ENCODE data around the gene PDIA2.
A peak's percentile ranks its signal among the peaks of the same experiment; 100 is the strongest.

The PDIA2 gene

DNA sequence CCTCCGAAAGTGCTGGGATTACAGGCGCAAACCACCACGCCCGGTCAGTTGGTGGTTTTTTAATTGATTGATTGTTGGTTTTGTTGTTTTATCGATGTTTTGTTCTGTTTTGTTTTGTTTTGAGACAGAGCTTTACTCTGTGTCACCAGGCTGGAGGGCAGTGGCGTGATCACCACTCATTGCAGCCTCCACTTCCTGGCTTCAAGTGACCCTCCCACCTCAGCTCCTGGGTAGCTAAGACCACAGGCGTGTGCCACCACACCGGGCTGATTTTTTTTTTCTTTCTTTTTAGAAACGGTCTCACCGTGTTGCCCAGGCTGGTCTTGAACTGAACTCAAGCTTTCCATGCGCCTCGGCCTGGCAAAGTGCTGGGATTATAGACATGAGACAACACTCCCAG lies 35.9 kb upstream of the PDIA2 start:
- no peaks in the 10 kb centered on the region for H3K27me3 ChIP-seq (ENCODE audit: insufficient read depth, poor library complexity, severe bottlenecking)
- TF ChIP-seq CTCF (IDR thresholded peaks at IDR 0.05; ENCODE audit: insufficient read depth, low read length) (no peak), SPI1 (IDR thresholded peaks at IDR 0.05; ENCODE audit: borderline replicate concordance, low read depth) (no peak), POLR2AphosphoS5 (IDR thresholded peaks at IDR 0.05; ENCODE audit: low read depth) (no peak), GABPA (IDR thresholded peaks at IDR 0.05; ENCODE audit: low read depth) (no peak), REST (IDR thresholded peaks at IDR 0.05; ENCODE audit: insufficient replicate concordance, low read depth) (no peak)
- H3K27ac ChIP-seq (replicated peaks) = no peak overlapping the region
- DNase-seq (ENCODE audit: low read depth in 1 of 2, low spot score in 1 of 2) = no peak
- H3K4me3 ChIP-seq (replicated peaks; ENCODE audit: insufficient read depth, low read length) = no peak overlapping the region

GRCh38 chr16:249431-249830 lies 33.5 kb upstream of the PDIA2 start:
- no peak for DNase-seq (ENCODE audit: low read depth in 1 of 2, low spot score in 1 of 2)
- Histone ChIP-seq H3K27ac (replicated peaks) (no peak overlapping the region), H3K4me3 (replicated peaks; ENCODE audit: insufficient read depth, low read length) (no peak overlapping the region), H3K27me3 (ENCODE audit: insufficient read depth, poor library complexity, severe bottlenecking) (no peaks in the 10 kb centered on the region)
- TF ChIP-seq REST (IDR thresholded peaks at IDR 0.05; ENCODE audit: insufficient replicate concordance, low read depth) (no peak), SPI1 (IDR thresholded peaks at IDR 0.05; ENCODE audit: borderline replicate concordance, low read depth) (no peak), CTCF (IDR thresholded peaks at IDR 0.05; ENCODE audit: insufficient read depth, low read length) (no peak), POLR2AphosphoS5 (IDR thresholded peaks at IDR 0.05; ENCODE audit: low read depth) (no peak), GABPA (IDR thresholded peaks at IDR 0.05; ENCODE audit: low read depth) (no peak)

- Histone ChIP-seq H3K27ac (replicated peaks) (peak overlapping the region; percentile 25), H3K27me3 (ENCODE audit: insufficient read depth, poor library complexity, severe bottlenecking) (no peaks in the 10 kb centered on the region), H3K4me3 (replicated peaks; ENCODE audit: insufficient read depth, low read length) (no peak overlapping the region)
- TF ChIP-seq REST (IDR thresholded peaks at IDR 0.05; ENCODE audit: insufficient replicate concordance, low read depth) (no peak), CTCF (IDR thresholded peaks at IDR 0.05; ENCODE audit: insufficient read depth, low read length) (no peak), GABPA (IDR thresholded peaks at IDR 0.05; ENCODE audit: low read depth) (no peak), POLR2AphosphoS5 (IDR thresholded peaks at IDR 0.05; ENCODE audit: low read depth) (no peak), SPI1 (IDR thresholded peaks at IDR 0.05; ENCODE audit: borderline replicate concordance, low read depth) (no peak)
- peak in 1 of 2 experiments; percentile 43 for DNase-seq (ENCODE audit: low read depth in 1 of 2, low spot score in 1 of 2)
Measured at GRCh38 chr16:252366-253337, 30.3 kb upstream of the PDIA2 start.

Data from HL-60 (cell line).